GM19438 (cell line): ENCODE data around the gene FRAS1.
A peak's percentile ranks its signal among the peaks of the same experiment; 100 is the strongest.

Experiments
- ATAC-seq: cut with Tn5 transposase; IDR thresholded peaks from one replicate; pipeline ENCODE4 v1.9.1; 2021; ENCODE audit warnings: low read depth; ENCODE audit not compliant: unreplicated experiment

Gene FRAS1

DNA sequence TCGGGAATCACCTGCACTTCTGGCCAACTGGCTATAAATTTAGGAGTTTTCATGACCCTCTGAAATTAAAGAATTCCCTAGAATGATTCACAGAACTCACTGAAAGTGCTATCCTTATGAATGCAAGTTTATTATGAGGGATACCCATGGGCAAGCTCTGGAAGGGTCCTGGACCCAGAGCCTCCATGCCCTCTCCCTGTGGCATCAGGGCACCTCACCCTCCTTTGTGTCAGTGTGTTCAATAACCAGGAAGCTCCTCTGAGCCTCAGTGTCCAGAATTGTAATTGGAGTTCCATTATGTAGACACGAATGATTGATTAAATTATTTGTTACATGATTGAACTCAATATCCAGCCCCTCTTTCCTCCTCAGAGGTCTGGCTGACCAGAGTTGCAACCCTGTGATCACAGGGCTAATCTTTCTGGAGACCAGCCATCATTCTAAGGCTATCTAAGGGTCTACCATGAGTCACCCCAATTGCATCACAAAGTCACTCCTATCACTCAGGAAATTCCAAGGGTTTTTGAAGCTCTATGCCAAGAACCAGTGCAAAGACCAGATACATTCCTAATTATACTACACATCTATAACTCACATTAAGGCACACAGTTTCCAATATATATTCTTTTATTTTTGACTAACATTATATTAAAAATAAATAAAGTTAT, 503.3 kb downstream of the FRAS1 start:
- no peak for ATAC-seq

DNA sequence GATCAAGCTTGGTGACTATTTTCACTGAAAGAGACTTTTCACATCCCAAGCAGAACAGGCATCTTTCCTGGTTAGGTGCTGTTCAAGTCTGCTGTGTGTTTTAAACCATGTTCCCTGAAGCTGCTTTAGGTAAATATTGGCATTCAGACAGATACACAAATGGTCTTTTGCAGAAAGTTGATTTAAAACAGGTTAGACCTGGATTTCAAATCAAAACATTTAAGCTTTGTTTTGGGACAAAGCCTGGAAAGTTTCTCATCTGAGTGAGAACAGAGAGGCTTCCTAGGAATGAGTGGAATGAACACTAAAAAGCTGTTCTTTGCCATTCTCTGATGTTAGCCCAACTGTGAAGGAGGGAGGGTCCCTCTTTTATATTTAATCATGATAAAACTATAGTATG, 504.6 kb downstream of the FRAS1 start:
- no peak for ATAC-seq

DNA sequence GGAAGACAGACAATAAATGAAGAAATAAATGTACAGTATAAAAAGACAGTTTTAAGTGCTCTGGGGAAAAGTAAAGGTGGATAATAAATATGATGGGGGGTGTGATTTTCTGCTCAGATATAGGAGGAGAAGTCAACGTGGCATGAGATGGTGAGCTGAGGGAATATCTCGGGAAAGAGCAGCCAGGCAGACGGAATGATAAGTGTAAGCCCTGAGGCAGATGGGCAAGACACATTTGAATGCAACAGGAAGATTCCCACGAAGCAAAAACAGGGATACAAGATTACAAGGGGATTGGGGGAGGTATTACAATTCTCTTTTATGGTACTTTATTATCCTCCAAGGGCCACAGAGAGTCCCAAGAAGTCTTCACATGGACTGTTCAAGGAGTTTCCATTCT, 505.6 kb downstream of the FRAS1 start:
- ATAC-seq: no peak

DNA sequence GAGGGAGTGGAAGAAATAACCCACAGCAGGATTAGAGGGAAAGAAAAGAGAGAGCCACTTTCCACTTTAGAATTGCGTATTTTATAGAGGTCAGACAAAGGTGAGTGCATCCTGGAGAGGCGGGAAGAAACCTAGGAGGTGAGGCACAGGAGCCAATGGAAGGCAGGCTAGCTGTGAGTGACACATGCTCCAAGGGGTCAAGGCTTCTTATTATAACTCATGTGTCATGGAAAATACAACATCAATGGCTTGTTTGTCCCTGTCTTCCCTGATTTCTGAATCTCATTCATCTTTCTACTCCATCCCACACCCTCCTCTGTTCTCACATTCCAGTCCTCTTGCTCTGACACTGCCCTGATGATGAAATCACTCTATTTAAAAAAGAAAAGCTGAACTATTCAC, 508.8 kb downstream of the FRAS1 start:
- no peak for ATAC-seq

DNA sequence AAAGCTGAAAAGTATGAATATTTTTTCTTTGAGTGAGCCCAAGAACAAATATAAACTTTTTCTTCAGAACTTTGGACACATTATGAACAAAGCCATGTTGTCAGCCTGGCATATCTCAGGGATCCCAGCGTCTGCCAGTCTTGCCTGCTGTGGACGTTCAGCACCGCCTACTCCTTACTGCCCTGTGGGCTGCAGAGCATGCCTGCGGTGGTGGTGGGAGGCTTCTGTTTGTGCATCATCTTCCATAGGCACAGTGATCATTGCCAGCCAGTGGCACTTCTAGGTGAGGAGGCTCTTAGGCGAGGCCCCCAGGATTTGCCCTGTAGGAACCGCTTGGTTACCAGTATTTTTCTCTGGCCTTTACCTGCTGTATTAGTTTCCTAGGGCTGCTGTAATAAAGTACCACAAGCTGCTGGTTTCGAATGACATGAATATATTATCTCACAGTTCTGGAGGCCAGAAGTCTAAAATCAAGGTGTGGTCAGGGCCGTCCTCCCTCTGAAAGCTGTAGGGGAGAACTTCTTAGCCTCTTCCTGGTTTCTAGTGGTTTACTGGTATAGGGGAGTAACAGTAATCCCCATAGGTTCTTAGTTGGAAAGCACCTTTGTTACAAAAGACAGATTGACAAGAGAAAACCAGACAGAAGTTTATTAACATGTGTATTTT, 509.8 kb downstream of the FRAS1 start:
- ATAC-seq: peak; percentile 78

DNA sequence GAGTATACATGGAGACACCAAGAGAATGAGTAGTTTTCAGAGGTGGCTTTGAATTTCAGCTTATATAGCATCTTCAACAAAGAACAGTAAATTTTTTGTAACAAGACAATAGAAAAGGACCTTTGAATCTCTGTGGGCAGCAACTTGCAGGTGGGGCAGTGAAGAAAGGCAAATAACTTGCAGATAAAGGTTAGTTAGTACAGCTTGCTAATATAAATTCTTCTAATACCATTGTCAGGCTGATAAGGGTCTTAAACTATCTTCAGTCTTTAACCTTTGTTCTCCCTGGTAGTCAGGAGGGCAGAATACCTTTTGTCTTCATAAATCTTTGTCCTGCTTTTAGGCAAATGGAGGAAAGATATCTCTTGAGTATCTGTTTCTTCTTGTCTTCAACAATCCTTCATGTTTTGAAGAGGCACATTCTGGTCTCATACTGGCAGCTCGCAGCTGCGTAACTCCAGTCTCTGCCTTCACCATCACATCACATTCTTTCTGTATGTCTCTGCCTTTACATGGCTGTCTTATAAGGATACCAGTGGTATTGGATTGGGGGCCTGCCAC, 510.5 kb downstream of the FRAS1 start:
- no peak for ATAC-seq

DNA sequence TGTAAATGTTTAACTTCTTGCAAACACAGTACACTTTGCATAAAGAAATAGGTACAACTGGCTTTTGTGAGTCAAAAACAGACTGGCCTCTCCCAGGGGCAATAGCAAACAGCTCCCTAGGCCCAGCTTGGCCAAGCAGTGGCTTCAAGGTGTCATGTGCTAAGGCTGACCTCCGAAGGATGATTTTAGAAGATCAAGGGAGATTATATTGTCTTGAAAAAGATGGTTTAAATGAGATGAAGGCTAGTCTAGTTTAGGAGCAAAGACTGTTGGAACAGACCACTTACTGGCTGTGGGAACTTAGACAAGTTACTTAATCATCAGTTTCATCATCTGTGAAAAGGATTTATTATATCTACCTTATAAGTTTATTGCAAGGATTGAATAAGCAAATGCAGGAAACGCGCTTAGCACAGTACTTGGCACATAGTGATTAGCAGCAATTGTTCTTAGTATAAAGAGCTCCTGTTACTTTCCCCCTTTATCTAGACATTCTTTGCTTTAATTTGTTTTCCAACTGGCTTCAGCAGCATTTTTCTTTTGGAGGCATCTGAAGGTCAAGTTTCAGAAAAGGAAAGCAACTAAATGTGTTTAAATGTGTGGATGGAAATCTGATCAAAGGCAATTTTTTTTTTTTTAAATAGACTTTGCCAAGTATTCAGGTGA, 511.6 kb downstream of the FRAS1 start:
- ATAC-seq: peak; percentile 49

DNA sequence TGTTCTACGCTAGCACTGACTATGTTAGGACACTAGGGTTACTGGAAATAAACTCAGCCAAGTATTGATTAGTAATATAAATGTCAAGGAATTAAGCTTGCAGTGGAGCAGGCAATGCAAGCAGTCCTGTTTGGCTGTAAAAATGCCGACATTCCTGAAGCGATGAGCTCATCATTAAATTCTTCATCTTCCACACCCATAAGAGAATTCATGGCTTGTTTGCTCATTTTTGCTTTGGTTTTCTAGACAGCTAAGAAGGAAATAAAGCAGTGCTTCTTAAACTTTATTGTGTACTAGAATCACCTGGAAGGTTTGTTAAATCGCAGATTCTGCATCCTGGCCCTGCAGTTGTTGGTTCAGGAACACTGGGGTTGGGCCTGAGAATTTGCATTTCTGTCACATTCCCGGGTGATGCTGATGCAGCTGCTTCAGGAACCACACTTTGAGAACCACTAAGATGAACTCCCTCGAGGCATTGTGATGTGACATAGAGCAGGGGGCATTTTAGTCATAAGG, 512.2 kb downstream of the FRAS1 start:
- ATAC-seq: no peak

DNA sequence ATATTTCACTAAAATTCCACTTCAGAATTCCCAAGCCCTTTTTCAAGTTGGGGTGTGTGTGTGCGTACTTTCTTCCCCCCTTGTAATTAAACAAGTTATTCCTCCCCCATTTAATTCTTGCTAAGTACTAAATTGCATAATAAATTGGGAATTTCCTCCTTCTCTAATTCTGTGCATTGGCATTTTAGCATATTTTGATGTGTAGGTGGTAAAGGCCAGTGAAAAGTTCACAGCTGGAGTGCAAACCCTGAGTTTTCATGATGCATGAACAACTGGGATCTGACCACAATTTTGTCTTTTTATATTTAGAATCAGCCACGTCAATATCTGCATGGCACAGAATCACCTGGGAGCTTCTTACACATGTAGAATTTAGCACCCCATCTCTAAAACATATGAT, 513.0 kb downstream of the FRAS1 start:
- ATAC-seq: no peak

DNA sequence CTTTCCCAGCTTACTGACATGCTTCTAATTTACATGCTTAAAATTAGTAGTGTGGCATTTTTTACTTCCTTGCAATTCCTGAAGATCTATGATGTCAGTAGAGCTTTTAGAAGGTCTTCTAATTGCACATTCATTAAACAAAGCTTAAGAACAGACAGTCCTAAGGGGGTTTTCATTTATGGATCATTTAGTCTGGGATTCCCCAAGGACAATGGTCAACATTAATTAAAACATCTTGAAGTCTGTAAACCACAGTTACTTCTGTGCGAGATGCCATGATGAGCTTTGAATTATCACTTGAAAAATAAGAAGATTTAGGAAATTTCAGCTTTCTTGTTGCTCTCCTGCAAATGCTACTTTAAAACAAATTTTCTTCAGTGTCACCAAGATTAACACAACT, 514.7 kb downstream of the FRAS1 start:
- ATAC-seq: no peak

DNA sequence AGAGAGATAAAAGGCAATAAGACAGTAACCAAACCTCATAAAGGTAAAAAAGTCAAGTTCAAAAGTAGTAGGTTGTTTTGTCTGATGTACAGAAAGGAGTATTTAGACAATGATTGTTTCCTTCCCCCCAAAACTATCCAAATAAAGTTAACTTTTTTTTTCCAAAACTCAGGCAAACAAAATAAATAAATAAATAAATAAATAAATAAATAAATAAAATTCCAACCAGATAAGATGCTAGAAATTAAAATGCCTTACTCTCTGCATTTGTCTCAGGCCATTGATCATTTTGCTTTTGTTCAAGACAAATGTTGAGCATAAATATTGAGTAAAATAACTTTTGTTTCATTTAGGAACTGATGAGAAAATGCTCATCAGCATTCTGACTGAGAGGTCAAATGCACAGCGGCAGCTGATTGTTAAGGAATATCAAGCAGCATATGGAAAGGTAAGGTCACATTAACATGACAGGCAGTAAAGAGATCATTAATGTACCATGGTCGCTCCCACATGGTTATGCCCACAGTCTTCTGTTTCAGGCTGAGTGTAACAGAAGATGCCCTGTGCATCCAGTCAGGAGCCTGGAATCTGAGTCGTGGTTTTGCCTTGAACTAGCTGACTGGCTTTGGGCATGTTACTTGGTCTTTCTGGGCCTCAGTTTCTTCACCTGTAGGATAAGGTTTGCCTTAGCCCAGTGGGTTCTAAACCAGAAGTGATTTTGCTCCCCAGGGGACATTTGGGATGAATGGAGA, 521.7 kb downstream of the FRAS1 start:
- no peak for ATAC-seq

DNA sequence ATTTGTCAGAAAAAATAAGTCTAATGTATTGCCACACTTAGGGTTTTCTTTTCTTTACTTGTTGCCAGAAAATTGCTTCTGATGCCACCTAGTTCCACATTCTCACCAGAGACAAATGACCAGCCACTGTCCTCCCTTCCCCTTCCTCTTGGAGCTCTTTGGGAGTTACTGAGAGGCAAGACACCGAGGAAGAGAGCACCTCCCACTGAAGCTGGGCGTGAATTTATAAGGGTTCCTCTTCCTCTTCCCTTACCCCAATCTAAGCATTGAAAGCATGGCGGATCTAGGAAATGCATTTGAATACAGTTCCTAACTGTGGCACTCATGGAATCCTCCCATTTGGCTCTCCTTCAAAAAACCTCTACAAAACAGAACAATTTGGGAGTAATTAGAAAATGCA, 524.5 kb downstream of the FRAS1 start:
- no peak for ATAC-seq

DNA sequence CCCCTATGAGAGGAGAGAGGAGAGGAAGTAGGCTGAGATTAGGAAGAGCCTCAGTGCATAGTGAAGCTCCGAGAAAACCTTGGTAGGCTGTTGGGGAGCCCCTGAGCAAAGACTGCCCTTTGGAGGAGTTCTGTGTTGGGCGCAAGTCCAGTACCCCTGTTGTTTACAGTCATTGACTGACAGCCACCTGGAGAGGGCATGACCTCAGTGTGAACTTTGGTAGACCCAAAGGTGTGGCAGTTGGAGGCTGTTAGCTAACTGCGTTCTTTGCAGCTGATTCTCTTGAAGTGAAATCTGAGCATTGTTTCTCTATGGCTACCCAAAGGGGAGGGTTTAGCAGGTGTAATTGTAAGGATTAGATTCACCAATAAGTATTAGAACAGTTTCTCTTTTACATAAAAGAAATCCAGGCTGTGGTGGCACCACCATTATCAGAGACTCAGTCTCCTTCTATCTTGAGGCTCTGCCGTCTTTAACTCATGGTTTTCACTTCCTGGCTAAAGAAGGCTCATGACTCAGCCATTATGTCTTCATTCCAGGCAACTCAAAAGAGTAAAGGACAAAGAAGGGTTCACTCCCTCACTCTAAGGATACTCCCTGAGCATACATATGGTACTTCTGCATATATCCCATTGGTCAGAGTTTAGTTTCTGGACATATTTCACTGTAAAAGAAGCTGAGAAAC, 527.9 kb downstream of the FRAS1 start:
- ATAC-seq: no peak

DNA sequence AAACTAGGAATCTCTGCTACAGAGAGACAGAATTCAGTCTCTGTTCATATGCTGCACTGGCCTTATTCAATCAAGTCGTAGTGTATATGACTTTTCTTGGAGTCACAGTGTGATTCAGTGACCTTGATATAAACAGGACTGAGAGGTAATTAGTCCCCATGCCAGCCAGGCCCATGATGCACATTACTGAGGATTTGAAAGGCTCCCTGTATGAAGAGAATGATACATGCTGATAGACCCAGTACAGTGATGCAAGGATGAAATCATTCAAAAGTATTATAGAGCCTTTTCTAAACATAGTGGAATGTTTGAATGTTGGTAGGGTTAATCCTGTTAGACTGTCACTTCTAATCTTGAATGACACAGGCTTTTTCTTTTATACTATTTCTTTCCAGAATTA, 528.5 kb downstream of the FRAS1 start:
- no peak for ATAC-seq

DNA sequence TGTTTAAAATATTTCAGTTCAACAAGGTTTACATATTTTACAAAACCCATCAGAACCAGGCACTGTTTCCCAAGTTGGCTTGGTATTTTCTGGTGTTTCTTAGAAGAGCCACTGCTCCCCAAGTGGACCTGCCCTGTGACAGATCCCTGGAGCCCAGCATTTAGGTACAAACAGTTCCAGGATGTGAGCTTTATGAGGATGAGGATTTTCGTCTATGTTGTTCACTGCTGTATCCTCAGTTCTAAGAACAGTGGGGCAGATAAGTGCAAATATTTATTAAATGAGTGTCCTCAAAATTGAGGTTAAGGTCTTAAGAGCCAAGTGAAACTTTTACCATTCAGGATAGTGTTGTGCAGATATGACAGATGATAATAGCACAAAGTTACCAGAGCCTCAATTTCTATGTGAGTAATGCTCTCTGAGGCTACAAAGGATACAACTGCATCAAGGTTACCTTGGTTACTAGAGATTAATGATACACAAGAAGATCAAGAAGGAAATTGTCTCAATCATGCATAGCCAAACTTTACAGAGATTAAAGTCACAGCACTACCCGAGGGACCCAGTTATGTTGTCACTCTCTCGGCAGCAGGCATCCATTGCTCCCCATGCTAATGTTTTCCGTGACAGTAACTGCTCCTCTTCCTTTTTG, 531.9 kb downstream of the FRAS1 start:
- ATAC-seq: no peak

DNA sequence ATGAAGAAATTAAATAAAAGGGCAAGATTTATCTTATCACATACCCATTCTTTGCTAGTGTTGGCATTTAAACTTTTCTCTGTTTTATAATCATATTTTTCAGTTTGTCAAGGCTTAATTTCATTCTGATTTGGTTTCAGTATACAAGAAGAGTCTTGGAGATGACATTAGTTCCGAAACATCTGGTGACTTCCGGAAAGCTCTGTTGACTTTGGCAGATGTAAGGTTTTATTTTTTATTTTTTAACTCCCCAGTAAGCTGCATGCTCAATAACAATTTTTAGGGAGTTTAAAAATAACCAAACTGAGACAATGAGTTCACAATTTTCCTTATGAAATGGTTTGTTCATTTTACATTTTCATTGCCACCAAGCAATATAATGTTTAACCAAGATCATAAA, 534.3 kb downstream of the FRAS1 start:
- no peak for ATAC-seq

DNA sequence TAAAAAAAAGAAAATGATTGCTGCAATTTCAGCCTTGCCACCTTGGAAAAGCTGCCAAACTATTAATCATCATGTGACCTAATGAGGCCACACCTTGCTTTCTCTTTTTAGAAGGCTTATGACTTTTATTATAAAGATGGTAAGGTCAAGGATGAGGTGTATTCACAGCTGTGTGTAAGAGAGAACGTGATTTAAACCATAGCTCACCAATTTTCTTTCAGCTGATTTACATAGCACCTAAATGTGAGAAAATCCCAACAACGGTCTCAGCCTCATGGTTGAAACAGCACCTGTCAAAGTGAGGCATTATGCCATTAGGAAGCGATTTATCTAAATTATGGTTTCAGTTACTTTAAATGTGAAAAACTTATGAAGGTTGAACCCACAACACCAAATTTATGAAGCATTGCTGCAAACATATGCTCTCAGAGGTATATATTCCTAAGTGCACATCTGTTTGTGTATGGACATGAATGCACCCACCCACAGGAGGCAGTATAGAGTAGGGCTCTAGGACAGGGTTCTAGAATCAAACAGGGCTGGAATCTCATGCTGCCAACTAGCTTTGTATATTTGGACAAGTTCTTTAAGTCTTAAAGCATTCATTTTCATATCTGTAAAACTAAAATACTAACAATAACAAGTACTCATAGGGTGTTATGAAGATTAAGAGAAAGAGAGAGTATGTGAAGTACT, 535.1 kb downstream of the FRAS1 start:
- no peak for ATAC-seq
